IPS-15b (cell line): ENCODE data around the gene PNMA8C.

Experiments
- H3K27me3 ChIP-seq: one replicate; pipeline ENCODE4 v1.6.1; 2013; ENCODE audit warnings: low read length; ENCODE audit not compliant: control insufficient read depth, insufficient read depth
- H3K36me3 ChIP-seq: one replicate; pipeline ENCODE4 v1.6.1; 2013; ENCODE audit warnings: low read length; ENCODE audit not compliant: control insufficient read depth, insufficient read depth
- H3K4me1 ChIP-seq: one replicate; pipeline ENCODE4 v1.6.1; 2013; ENCODE audit warnings: mild to moderate bottlenecking, low read length; ENCODE audit not compliant: control insufficient read depth, insufficient read depth
- H3K4me3 ChIP-seq: one replicate; pipeline ENCODE4 v1.5.1; 2013; ENCODE audit warnings: low read depth, low read length
- H3K9ac ChIP-seq: one replicate; pipeline ENCODE4 v1.6.1; 2013; ENCODE audit warnings: low read depth, mild to moderate bottlenecking, low read length
- H3K9me3 ChIP-seq: one replicate; pipeline ENCODE4 v1.6.1; 2013; ENCODE audit warnings: mild to moderate bottlenecking, low read length; ENCODE audit not compliant: control insufficient read depth, insufficient read depth

Gene PNMA8C

DNA sequence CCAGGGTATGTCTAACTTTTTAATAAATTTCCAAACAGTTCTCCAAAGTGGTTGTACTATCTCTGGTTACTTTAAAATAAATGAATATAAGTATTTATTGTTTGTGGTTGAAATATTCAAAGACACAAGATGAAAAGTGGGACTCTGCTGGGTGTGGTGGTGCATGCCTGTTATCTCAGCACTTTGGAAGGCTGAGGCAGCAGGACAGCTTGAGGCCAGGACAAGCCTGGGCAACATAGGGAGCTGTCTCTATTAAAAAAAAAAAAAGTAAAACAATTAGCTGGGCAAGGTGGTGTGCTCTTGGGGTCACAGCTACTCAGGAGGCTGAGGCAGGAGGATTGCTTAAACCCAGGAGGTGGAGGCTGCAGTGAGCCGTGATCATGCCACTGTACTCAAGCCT lies 32.2 kb upstream of the PNMA8C start:
- H3K27me3 ChIP-seq, result no peaks in the 10 kb centered on the region
- no peak overlapping the region for H3K9ac ChIP-seq
- no peak overlapping the region for H3K4me3 ChIP-seq
- H3K9me3 ChIP-seq, result no peaks in the 10 kb centered on the region
- H3K4me1 ChIP-seq, result no peaks in the 10 kb centered on the region
- no peaks in the 10 kb centered on the region for H3K36me3 ChIP-seq

GRCh38 chr19:46460055-46460454 lies 31.3 kb upstream of the PNMA8C start:
- Histone ChIP-seq H3K4me1 (no peaks in the 10 kb centered on the region), H3K4me3 (no peak overlapping the region), H3K9me3 (no peaks in the 10 kb centered on the region), H3K36me3 (no peaks in the 10 kb centered on the region), H3K27me3 (no peaks in the 10 kb centered on the region), H3K9ac (no peak overlapping the region)

GRCh38 chr19:46456930-46457329 lies 28.2 kb upstream of the PNMA8C start:
- no peak overlapping the region for H3K9ac ChIP-seq
- no peaks in the 10 kb centered on the region for H3K4me1 ChIP-seq
- no peak overlapping the region for H3K4me3 ChIP-seq
- no peaks in the 10 kb centered on the region for H3K9me3 ChIP-seq
- no peaks in the 10 kb centered on the region for H3K36me3 ChIP-seq
- no peaks in the 10 kb centered on the region for H3K27me3 ChIP-seq

DNA sequence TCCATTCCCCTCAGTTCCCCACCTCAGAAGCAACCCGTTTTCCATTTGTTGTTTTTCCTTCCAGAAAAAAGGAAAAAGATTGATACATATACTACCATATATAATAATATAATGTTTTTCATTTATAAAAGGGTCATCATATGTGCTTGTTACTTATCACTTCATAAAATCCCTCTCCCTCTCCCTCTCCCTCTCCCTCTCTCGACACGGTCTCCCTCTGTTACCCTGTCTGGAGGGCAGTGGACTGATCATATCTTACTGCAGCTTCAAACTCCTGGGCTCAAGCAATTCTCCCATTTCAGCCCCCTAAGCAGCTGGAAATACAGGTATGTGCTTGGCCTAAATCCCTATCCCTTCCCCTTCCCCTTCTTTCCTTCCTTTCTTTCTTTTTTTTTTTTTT lies 25.5 kb upstream of the PNMA8C start:
- no peak overlapping the region for H3K9ac ChIP-seq
- no peaks in the 10 kb centered on the region for H3K36me3 ChIP-seq
- H3K4me1 ChIP-seq, result no peaks in the 10 kb centered on the region
- H3K27me3 ChIP-seq, result no peaks in the 10 kb centered on the region
- H3K4me3 ChIP-seq, result no peak overlapping the region
- no peaks in the 10 kb centered on the region for H3K9me3 ChIP-seq

DNA sequence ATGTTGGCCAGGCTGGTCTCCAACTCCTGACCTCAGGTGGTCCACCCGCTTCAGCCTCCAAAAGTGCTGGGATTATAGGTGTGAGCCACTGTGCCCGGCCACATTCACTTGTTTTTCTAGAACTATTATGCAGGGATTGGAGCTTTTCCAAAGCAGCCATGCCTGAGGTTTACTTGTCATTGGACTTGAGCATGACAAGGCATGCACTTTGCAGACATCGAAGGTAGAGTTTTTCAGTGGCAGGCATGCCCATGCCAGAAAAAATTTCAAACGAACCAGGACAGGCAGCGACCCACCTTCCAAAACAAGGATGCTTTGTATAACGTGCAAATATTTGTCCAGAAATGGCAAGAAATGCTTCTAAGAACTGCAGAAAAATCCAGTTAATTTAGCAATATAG lies 24.9 kb upstream of the PNMA8C start:
- no peaks in the 10 kb centered on the region for H3K36me3 ChIP-seq
- H3K4me1 ChIP-seq, result no peaks in the 10 kb centered on the region
- no peaks in the 10 kb centered on the region for H3K27me3 ChIP-seq
- no peak overlapping the region for H3K4me3 ChIP-seq
- no peaks in the 10 kb centered on the region for H3K9me3 ChIP-seq
- H3K9ac ChIP-seq, result no peak overlapping the region

GRCh38 chr19:46452186-46452585 lies 23.4 kb upstream of the PNMA8C start:
- no peak overlapping the region for H3K4me3 ChIP-seq

DNA sequence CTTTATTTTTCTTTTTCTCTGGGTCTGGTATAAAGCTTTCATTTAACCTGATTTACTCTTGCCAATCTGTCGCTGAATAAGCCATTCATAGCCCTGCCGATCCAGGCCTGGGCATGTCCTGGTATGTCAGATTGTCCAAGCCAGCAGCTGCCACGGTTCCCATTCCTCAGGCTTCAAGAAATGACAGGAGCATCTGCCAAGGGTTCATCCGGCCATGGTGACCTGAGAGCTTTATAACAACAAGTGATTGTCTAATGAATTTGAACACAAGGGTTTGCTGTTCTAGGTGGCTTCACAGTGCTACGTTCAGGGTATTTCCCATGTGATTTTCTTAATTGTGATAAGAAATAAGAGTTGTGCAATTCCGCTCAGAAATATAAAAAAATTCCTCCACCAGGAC lies 22.6 kb upstream of the PNMA8C start:
- no peaks in the 10 kb centered on the region for H3K27me3 ChIP-seq
- no peaks in the 10 kb centered on the region for H3K36me3 ChIP-seq
- H3K9ac ChIP-seq, result no peak overlapping the region
- no peak overlapping the region for H3K4me3 ChIP-seq
- H3K4me1 ChIP-seq, result no peaks in the 10 kb centered on the region
- H3K9me3 ChIP-seq, result no peaks in the 10 kb centered on the region

More at GRCh38 chr19:46452186-46452585, 23.4 kb upstream of the PNMA8C start:
- Histone ChIP-seq H3K9ac (no peak overlapping the region), H3K36me3 (no peaks in the 10 kb centered on the region), H3K4me1 (no peaks in the 10 kb centered on the region), H3K9me3 (no peaks in the 10 kb centered on the region), H3K27me3 (no peaks in the 10 kb centered on the region)

GRCh38 chr19:46450737-46451136 lies 22.0 kb upstream of the PNMA8C start:
- no peak overlapping the region for H3K4me3 ChIP-seq
- H3K27me3 ChIP-seq, result no peaks in the 10 kb centered on the region
- H3K36me3 ChIP-seq, result no peaks in the 10 kb centered on the region
- no peak overlapping the region for H3K9ac ChIP-seq
- H3K9me3 ChIP-seq, result no peaks in the 10 kb centered on the region
- no peaks in the 10 kb centered on the region for H3K4me1 ChIP-seq

GRCh38 chr19:46449228-46449627 lies 20.5 kb upstream of the PNMA8C start:
- no peak overlapping the region for H3K9ac ChIP-seq
- H3K4me1 ChIP-seq, result no peaks in the 10 kb centered on the region
- no peak overlapping the region for H3K4me3 ChIP-seq
- no peaks in the 10 kb centered on the region for H3K36me3 ChIP-seq
- no peaks in the 10 kb centered on the region for H3K27me3 ChIP-seq
- no peaks in the 10 kb centered on the region for H3K9me3 ChIP-seq

- Histone ChIP-seq H3K36me3 (no peaks in the 10 kb centered on the region), H3K4me1 (no peaks in the 10 kb centered on the region), H3K27me3 (no peaks in the 10 kb centered on the region), H3K9me3 (no peaks in the 10 kb centered on the region), H3K4me3 (no peak overlapping the region), H3K9ac (no peak overlapping the region)
Observed at GRCh38 chr19:46448601-46449000, 19.9 kb upstream of the PNMA8C start.

GRCh38 chr19:46447824-46448223 lies 19.1 kb upstream of the PNMA8C start:
- Histone ChIP-seq H3K9me3 (no peaks in the 10 kb centered on the region), H3K9ac (no peak overlapping the region), H3K4me3 (no peak overlapping the region), H3K4me1 (no peaks in the 10 kb centered on the region), H3K36me3 (no peaks in the 10 kb centered on the region), H3K27me3 (no peaks in the 10 kb centered on the region)

DNA sequence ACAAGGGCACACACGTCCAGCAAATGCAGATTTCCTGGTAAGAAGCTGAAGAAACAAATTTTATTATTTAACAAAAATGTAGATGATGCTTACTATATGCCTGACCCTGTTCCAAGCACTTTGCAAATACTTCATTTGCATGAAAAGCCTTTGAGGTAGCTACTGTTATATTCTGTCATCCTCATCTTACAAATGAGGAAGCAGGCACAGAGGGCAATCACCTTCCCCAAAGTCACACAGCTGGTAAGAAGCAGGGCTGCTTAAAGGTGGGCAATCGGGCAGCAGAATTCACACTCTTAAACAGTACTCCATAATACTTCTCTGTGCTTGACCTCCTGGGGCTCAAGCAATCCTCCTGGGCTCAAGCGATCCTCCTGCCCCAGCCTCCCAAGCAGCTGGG lies 18.3 kb upstream of the PNMA8C start:
- Histone ChIP-seq H3K36me3 (no peaks in the 10 kb centered on the region), H3K4me3 (no peak overlapping the region), H3K9ac (no peak overlapping the region)

DNA sequence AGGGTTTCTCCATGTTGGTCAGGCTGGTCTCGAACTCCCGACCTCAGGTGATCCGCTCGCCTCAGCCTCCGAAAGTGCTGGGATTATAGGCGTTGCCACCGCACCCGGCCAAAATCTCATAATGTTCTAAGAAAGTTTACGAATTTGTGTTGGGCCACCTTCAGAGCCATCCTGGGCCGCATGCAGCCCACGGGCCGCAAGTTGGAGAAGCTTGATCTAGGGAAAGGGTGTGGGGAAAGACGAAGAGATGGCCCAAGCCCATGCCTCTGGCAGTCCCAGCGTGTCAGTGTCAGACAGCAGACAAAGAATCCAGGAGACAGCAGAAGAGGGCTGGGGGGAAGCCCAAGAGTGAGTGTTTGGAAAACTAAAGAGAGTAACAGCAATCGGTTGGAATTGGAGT lies 17.3 kb upstream of the PNMA8C start:
- no peaks in the 10 kb centered on the region for H3K9me3 ChIP-seq
- H3K36me3 ChIP-seq, result no peaks in the 10 kb centered on the region
- no peaks in the 10 kb centered on the region for H3K27me3 ChIP-seq
- no peaks in the 10 kb centered on the region for H3K4me1 ChIP-seq
- H3K4me3 ChIP-seq, result no peak overlapping the region
- H3K9ac ChIP-seq, result no peak overlapping the region

More for the DNA sequence above, 18.3 kb upstream of the PNMA8C start:
- Histone ChIP-seq H3K9me3 (no peaks in the 10 kb centered on the region), H3K27me3 (no peaks in the 10 kb centered on the region), H3K4me1 (no peaks in the 10 kb centered on the region)
